ENCODE results near the gene OMP. TPM values are rescaled to one million over a fixed set of nuclear protein-coding genes. Genes with fewer than 3 reads are reported as not detected.
A peak's percentile ranks its signal among the peaks of the same experiment; 100 is the strongest.

OMP gene
- total RNA-seq, 1 donor from 2014 or later = 0.94 TPM

- Mint-ChIP-seq H3K4me3 (no peak overlapping the region), H3K36me3 (no peaks in the 10 kb centered on the region), H3K27me3 (peaks cover 3% of the 10 kb centered on the region), H3K4me1 (ENCODE audit: unreplicated experiment) (peaks cover 8% of the 10 kb centered on the region), H3K9me3 (no peaks in the 10 kb centered on the region), H3K27ac (no peak overlapping the region)
- no peak for DNase-seq (ENCODE audit: extremely low spot score, unreplicated experiment)
- no peak for TF ChIP-seq CTCF (conservative IDR thresholded peaks at IDR 0.05)
These were observed 34.8 kb downstream of the OMP start for GRCh38 chr11:77137421-77137820.

- DNase-seq (ENCODE audit: extremely low spot score, unreplicated experiment) = no peak
- no peak overlapping the region for H3K27ac Mint-ChIP-seq
- H3K27me3 Mint-ChIP-seq = peaks cover 3% of the 10 kb centered on the region
These were observed 35.5 kb downstream of the OMP start for GRCh38 chr11:77138106-77138649.

DNA sequence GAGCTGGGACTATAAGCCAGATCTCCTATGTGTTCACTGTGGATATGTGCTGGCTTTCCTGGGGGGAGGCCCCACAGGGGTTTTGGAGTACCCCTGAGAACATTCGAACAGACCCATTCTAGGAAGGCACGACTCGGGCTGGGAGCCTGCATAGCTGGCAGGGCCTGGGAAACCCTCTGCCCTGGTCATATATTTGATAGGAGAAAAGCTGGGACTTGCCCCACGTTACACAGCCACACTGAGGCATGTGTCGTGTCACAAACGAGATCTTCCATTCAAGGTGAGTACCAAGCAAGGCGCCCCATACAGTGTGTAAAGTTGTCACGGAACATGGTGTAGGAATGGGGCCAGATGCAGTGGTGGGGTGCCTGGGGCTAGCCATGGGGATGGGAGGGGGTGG, 36.6 kb downstream of the OMP start:
- Mint-ChIP-seq H3K27ac (no peak overlapping the region), H3K4me3 (no peak overlapping the region), H3K9me3 (no peaks in the 10 kb centered on the region), H3K36me3 (no peaks in the 10 kb centered on the region), H3K27me3 (peaks cover 3% of the 10 kb centered on the region), H3K4me1 (ENCODE audit: unreplicated experiment) (peaks cover 8% of the 10 kb centered on the region)
- no peak for DNase-seq (ENCODE audit: extremely low spot score, unreplicated experiment)
- TF ChIP-seq CTCF (conservative IDR thresholded peaks at IDR 0.05) = no peak

More at GRCh38 chr11:77138106-77138649, 35.5 kb downstream of the OMP start:
- no peaks in the 10 kb centered on the region for H3K36me3 Mint-ChIP-seq
- no peak for TF ChIP-seq CTCF (conservative IDR thresholded peaks at IDR 0.05)
- H3K9me3 Mint-ChIP-seq = no peaks in the 10 kb centered on the region
- peaks cover 8% of the 10 kb centered on the region for H3K4me1 Mint-ChIP-seq (ENCODE audit: unreplicated experiment)
- H3K4me3 Mint-ChIP-seq = no peak overlapping the region

DNA sequence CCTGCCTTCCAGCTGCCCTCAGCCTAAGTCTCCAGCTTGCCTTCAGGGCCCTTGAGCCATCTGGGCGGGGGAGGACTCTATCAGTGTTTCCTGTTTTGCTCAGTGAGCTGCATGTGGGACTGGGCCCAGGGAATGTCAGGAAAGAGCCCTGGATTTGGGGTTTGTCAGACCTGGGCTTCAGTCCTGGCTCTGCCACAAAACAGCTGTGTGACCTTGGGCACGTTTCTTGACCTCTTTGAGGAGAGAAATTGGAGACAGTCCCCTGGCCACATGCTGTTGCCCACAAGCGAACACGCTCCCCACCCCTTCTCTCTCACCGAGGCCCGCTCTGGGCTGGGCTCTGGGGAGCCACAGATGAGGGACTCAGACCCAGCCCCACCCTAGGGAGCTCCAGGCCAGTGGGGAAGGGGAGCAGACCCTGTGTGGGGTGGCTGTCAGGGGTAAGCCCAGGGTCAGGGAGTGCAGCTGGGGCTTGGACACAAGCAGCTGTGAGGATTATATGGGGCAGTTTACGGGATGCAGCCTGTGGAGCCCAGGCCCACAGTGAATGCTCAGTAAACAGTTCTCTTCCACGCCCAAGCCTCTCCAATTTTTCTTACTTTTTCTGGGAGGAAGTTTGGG, 37.7 kb downstream of the OMP start:
- no peaks in the 10 kb centered on the region for H3K9me3 Mint-ChIP-seq
- H3K27ac Mint-ChIP-seq = peak overlapping the region; percentile 51
- peaks cover 3% of the 10 kb centered on the region for H3K27me3 Mint-ChIP-seq

GRCh38 chr11:77141034-77141433, 38.4 kb downstream of the OMP start:
- TF ChIP-seq CTCF (conservative IDR thresholded peaks at IDR 0.05) = no peak
- Mint-ChIP-seq H3K27me3 (peaks cover 3% of the 10 kb centered on the region), H3K4me3 (no peak overlapping the region), H3K27ac (peak overlapping the region; percentile 51), H3K36me3 (no peaks in the 10 kb centered on the region), H3K4me1 (ENCODE audit: unreplicated experiment) (peaks cover 13% of the 10 kb centered on the region), H3K9me3 (no peaks in the 10 kb centered on the region)
- no peak for DNase-seq (ENCODE audit: extremely low spot score, unreplicated experiment)

More for the DNA sequence above, 37.7 kb downstream of the OMP start:
- no peak overlapping the region for H3K4me3 Mint-ChIP-seq
- no peaks in the 10 kb centered on the region for H3K36me3 Mint-ChIP-seq
- TF ChIP-seq CTCF (conservative IDR thresholded peaks at IDR 0.05) = no peak
- peaks cover 13% of the 10 kb centered on the region for H3K4me1 Mint-ChIP-seq (ENCODE audit: unreplicated experiment)
- DNase-seq (ENCODE audit: extremely low spot score, unreplicated experiment) = no peak
